SK-N-SH (cell line): ENCODE measurements around the gene SEC11A. TPM values are rescaled to one million over a fixed set of nuclear protein-coding genes. Genes with fewer than 3 reads are reported as not detected.

Experiments used
- polyA plus RNA-seq, 3 experiments: library from polyadenylated mRNA; depleted of rRNA; stranded (reverse); fragments of >200 nt; gene quantifications; 2 replicates each; pipeline ENCODE4 v1.2.3, GENCODE V29; 2012

The SEC11A gene
- polyA plus RNA-seq, 1 of the 3 experiments (the other 2 are of a cell fraction), result 107 TPM

Other genes with a start within 250 kb of the SEC11A start
- 17.8 and 22.0 TPM in 2 replicates for gene ZSCAN2, start 115.1 kb downstream of the SEC11A start, polyA plus RNA-seq (2012; rRNA removed)
- 32.9 and 49.6 TPM in 2 replicates for gene WDR73, start 61.9 kb downstream of the SEC11A start, polyA plus RNA-seq (2012; rRNA removed)
- gene NMB, start 57.9 kb downstream of the SEC11A start, polyA plus RNA-seq (2012; rRNA removed), result 5.3 and 6.5 TPM in 2 replicates
- 8.0 and 8.7 TPM in 2 replicates for gene ZNF592, start 32.5 kb upstream of the SEC11A start, polyA plus RNA-seq (2012; rRNA removed)
- 0.16 TPM in 2 replicates for gene ALPK3, start 101.2 kb upstream of the SEC11A start, polyA plus RNA-seq (2012; rRNA removed)
- not detected in 2 replicates for gene SLC28A1, start 168.5 kb upstream of the SEC11A start, polyA plus RNA-seq (2012; rRNA removed)